ENCODE results near the gene COX7A2L. TPM values are rescaled to one million over a fixed set of nuclear protein-coding genes. Genes with fewer than 3 reads are reported as not detected.

The COX7A2L gene
- total RNA-seq, 3 donors from 2014 or later: 142 to 161 (median 149) TPM

GRCh38 chr2:42315844-42316470 lies 45.1 kb downstream of the COX7A2L start:
- TF ChIP-seq POLR2AphosphoS5 (IDR thresholded peaks at IDR 0.05) (no peak), CTCF (IDR thresholded peaks at IDR 0.05) (no peak), POLR2A (IDR thresholded peaks at IDR 0.05) (no peak)
- no peaks in the 10 kb centered on the region for H3K36me3 ChIP-seq
- no peaks in the 10 kb centered on the region for H3K4me1 ChIP-seq
- H3K27me3 ChIP-seq: no peaks in the 10 kb centered on the region
- DNase-seq (ENCODE audit: low spot score in 2 of 2): no peak
- no peak overlapping the region for H3K4me3 ChIP-seq
- H3K9me3 ChIP-seq: no peaks in the 10 kb centered on the region
- intact Hi-C loops (cut with DNase I; ENCODE audit: low total_unique reads): no loop called here
- no peak overlapping the region for H3K27ac ChIP-seq

GRCh38 chr2:42314892-42315468 lies 46.0 kb downstream of the COX7A2L start:
- intact Hi-C loops (cut with DNase I; ENCODE audit: low total_unique reads): no loop called here
- Histone ChIP-seq H3K4me1 (no peaks in the 10 kb centered on the region), H3K4me3 (no peak overlapping the region), H3K9me3 (no peaks in the 10 kb centered on the region), H3K27ac (no peak overlapping the region), H3K27me3 (no peaks in the 10 kb centered on the region), H3K36me3 (no peaks in the 10 kb centered on the region)
- no peak for DNase-seq (ENCODE audit: low spot score in 2 of 2)
- TF ChIP-seq CTCF (IDR thresholded peaks at IDR 0.05) (no peak), POLR2A (IDR thresholded peaks at IDR 0.05) (no peak), POLR2AphosphoS5 (IDR thresholded peaks at IDR 0.05) (no peak)

GRCh38 chr2:42312106-42312505 lies 48.9 kb downstream of the COX7A2L start:
- no peak for DNase-seq (ENCODE audit: low spot score in 2 of 2)
- Histone ChIP-seq H3K4me1 (no peaks in the 10 kb centered on the region), H3K9me3 (no peaks in the 10 kb centered on the region), H3K27me3 (no peaks in the 10 kb centered on the region), H3K4me3 (no peak overlapping the region), H3K36me3 (no peaks in the 10 kb centered on the region), H3K27ac (peak overlapping the region in 1 of 2 donors; percentile 4)
- intact Hi-C loops (cut with DNase I; ENCODE audit: low total_unique reads): no loop called here
- no peak for TF ChIP-seq CTCF (IDR thresholded peaks at IDR 0.05)
- no peak for TF ChIP-seq POLR2A (IDR thresholded peaks at IDR 0.05)
- TF ChIP-seq POLR2AphosphoS5 (IDR thresholded peaks at IDR 0.05): no peak

GRCh38 chr2:42310007-42310515 lies 51.0 kb downstream of the COX7A2L start:
- DNase-seq (ENCODE audit: low spot score in 2 of 2): no peak
- Histone ChIP-seq H3K4me1 (no peaks in the 10 kb centered on the region), H3K36me3 (no peaks in the 10 kb centered on the region), H3K27me3 (no peaks in the 10 kb centered on the region), H3K9me3 (no peaks in the 10 kb centered on the region), H3K4me3 (no peak overlapping the region), H3K27ac (no peak overlapping the region)
- intact Hi-C loops (cut with DNase I; ENCODE audit: low total_unique reads): no loop called here
- TF ChIP-seq CTCF (IDR thresholded peaks at IDR 0.05) (no peak), POLR2A (IDR thresholded peaks at IDR 0.05) (no peak), POLR2AphosphoS5 (IDR thresholded peaks at IDR 0.05) (no peak)

GRCh38 chr2:42309366-42309765 lies 51.7 kb downstream of the COX7A2L start:
- no peaks in the 10 kb centered on the region for H3K27me3 ChIP-seq
- no peaks in the 10 kb centered on the region for H3K9me3 ChIP-seq
- H3K36me3 ChIP-seq: no peaks in the 10 kb centered on the region
- no peaks in the 10 kb centered on the region for H3K4me1 ChIP-seq
- DNase-seq (ENCODE audit: low spot score in 2 of 2): no peak
- intact Hi-C loops (cut with DNase I; ENCODE audit: low total_unique reads): no loop called here
- no peak overlapping the region for H3K4me3 ChIP-seq
- TF ChIP-seq CTCF (IDR thresholded peaks at IDR 0.05) (no peak), POLR2AphosphoS5 (IDR thresholded peaks at IDR 0.05) (no peak), POLR2A (IDR thresholded peaks at IDR 0.05) (no peak)
- no peak overlapping the region for H3K27ac ChIP-seq

All from breast epithelium (tissue), 4 donors.